HG03095 (cell line): Measurements from ENCODE around the gene SCUBE3.

Experiments used
- ATAC-seq: cut with Tn5 transposase; IDR thresholded peaks from one replicate; pipeline ENCODE4 v1.9.1; 2021; ENCODE audit warnings: moderate library complexity; ENCODE audit not compliant: unreplicated experiment

The SCUBE3 gene

GRCh38 chr6:35209081-35209480 is 4.7 kb upstream of the SCUBE3 start:
- no peak for ATAC-seq

- no peak for ATAC-seq
Measured at GRCh38 chr6:35209622-35210247, 4.0 kb upstream of the SCUBE3 start.

- ATAC-seq: no peak
Measured at GRCh38 chr6:35213298-35213791, 411 bp upstream of the SCUBE3 start.

- ATAC-seq: no peak
Measured at GRCh38 chr6:35214869-35215664, 1.3 kb downstream of the SCUBE3 start.

- no peak for ATAC-seq
Measured at GRCh38 chr6:35215665-35216411, 2.1 kb downstream of the SCUBE3 start.

GRCh38 chr6:35216412-35216732 is 2.6 kb downstream of the SCUBE3 start:
- ATAC-seq: no peak

- no peak for ATAC-seq
Measured at GRCh38 chr6:35216851-35217811, 3.4 kb downstream of the SCUBE3 start.

GRCh38 chr6:35218021-35218420 is 4.3 kb downstream of the SCUBE3 start:
- ATAC-seq: no peak

- ATAC-seq: no peak
Measured at GRCh38 chr6:35218456-35218855, 4.7 kb downstream of the SCUBE3 start.

- no peak for ATAC-seq
Measured at GRCh38 chr6:35219683-35220326, 6.0 kb downstream of the SCUBE3 start.

- ATAC-seq: no peak
Measured at GRCh38 chr6:35220711-35221110, 7.0 kb downstream of the SCUBE3 start.

- ATAC-seq: no peak
Measured at GRCh38 chr6:35223396-35223795, 9.6 kb downstream of the SCUBE3 start.

GRCh38 chr6:35224720-35225119 is 11.0 kb downstream of the SCUBE3 start:
- no peak for ATAC-seq

GRCh38 chr6:35228481-35228880 is 14.7 kb downstream of the SCUBE3 start:
- no peak for ATAC-seq

GRCh38 chr6:35229304-35229703 is 15.5 kb downstream of the SCUBE3 start:
- ATAC-seq: no peak

- no peak for ATAC-seq
Measured at GRCh38 chr6:35230498-35230897, 16.7 kb downstream of the SCUBE3 start.

- ATAC-seq: no peak
Measured at GRCh38 chr6:35230950-35231349, 17.2 kb downstream of the SCUBE3 start.

GRCh38 chr6:35231563-35231962 is 17.8 kb downstream of the SCUBE3 start:
- ATAC-seq: no peak

- no peak for ATAC-seq
Measured at GRCh38 chr6:35234901-35235300, 21.1 kb downstream of the SCUBE3 start.

GRCh38 chr6:35236223-35236622 is 22.5 kb downstream of the SCUBE3 start:
- no peak for ATAC-seq
